C4-2B (cell line): ENCODE results near the gene MIGA2.

Source experiments
- CTCF ChIP-seq: fragments of 450-650 bp; conservative IDR thresholded peaks from 2 replicates; pipeline ENCODE4 v1.5.1; 2017; ENCODE audit warnings: mild to moderate bottlenecking
- ZFX ChIP-seq: fragments of 450-650 bp; IDR thresholded peaks from 2 replicates; pipeline ENCODE4 v1.6.1; 2017

DNA sequence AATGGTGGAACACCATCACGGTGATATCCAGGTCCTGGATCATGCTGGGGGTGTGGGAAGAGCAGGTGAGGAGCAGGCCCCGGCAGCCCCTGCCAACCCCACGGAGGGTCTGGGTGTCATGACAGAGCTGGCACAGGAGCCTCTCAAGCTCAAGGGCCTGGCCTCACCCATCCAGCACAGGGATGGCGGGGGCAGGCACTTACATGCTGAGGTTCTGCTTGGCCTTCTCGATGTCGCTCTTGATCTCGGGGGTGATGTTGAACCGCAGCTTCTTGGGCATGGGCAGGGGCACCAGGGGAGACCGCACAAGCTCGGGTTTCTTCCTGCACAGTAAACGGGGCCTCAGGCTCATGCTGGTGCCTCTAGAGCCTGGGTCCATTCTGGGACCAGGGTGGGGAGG lies 61.9 kb downstream of the MIGA2 start:
- no peak for TF ChIP-seq CTCF
- TF ChIP-seq ZFX: no peak
